Nephron (organoid): ENCODE measurements around the gene DYSF.

ENCODE experiments used
- H3K27ac Mint-ChIP-seq, 3 experiments: 2 replicates each; pipeline ENCODE4 v1.8.0; 2020; ENCODE audit warnings: mixed read lengths in 3 of 3, mild to moderate bottlenecking in 2 of 3, moderate library complexity in 1 of 3
- H3K27me3 Mint-ChIP-seq: 2 replicates; pipeline ENCODE4 v1.8.0; 2021; ENCODE audit warnings: low read depth, mild to moderate bottlenecking, moderate library complexity, mixed read lengths
- H3K36me3 Mint-ChIP-seq: 2 replicates; pipeline ENCODE4 v1.8.0; 2020; ENCODE audit warnings: low read depth, mixed read lengths
- H3K4me1 Mint-ChIP-seq: 2 replicates; pipeline ENCODE4 v1.8.0; 2020; ENCODE audit warnings: mixed read lengths
- H3K4me3 Mint-ChIP-seq, 3 experiments: 2 replicates each; pipeline ENCODE4 v1.8.0; 2020; ENCODE audit warnings: mild to moderate bottlenecking in 3 of 3, mixed read lengths in 3 of 3, moderate library complexity in 2 of 3
- H3K9me3 Mint-ChIP-seq: 2 replicates; pipeline ENCODE4 v1.8.0; 2020; ENCODE audit warnings: mixed read lengths
- CTCF ChIP-seq, 3 experiments: fragments of 200-600 bp; sonication (generic); IDR thresholded peaks; one replicate each; pipeline ENCODE4 v1.5.0; 2021; ENCODE audit warnings: antibody characterized with exemption in 3 of 3; ENCODE audit not compliant: unreplicated experiment in 3 of 3

Gene DYSF

GRCh38 chr2:71671203-71671854 is 218.0 kb downstream of the DYSF start:
- peaks cover 39% of the 10 kb centered on the region for H3K27me3 Mint-ChIP-seq
- H3K36me3 Mint-ChIP-seq: no peaks in the 10 kb centered on the region
- TF ChIP-seq CTCF (IDR thresholded peaks at IDR 0.05; ENCODE audit: unreplicated experiment in 3 of 3): no peak
- H3K4me3 Mint-ChIP-seq: no peak overlapping the region
- no peak overlapping the region for H3K27ac Mint-ChIP-seq
- H3K4me1 Mint-ChIP-seq: peaks cover 6% of the 10 kb centered on the region
- no peaks in the 10 kb centered on the region for H3K9me3 Mint-ChIP-seq

DNA sequence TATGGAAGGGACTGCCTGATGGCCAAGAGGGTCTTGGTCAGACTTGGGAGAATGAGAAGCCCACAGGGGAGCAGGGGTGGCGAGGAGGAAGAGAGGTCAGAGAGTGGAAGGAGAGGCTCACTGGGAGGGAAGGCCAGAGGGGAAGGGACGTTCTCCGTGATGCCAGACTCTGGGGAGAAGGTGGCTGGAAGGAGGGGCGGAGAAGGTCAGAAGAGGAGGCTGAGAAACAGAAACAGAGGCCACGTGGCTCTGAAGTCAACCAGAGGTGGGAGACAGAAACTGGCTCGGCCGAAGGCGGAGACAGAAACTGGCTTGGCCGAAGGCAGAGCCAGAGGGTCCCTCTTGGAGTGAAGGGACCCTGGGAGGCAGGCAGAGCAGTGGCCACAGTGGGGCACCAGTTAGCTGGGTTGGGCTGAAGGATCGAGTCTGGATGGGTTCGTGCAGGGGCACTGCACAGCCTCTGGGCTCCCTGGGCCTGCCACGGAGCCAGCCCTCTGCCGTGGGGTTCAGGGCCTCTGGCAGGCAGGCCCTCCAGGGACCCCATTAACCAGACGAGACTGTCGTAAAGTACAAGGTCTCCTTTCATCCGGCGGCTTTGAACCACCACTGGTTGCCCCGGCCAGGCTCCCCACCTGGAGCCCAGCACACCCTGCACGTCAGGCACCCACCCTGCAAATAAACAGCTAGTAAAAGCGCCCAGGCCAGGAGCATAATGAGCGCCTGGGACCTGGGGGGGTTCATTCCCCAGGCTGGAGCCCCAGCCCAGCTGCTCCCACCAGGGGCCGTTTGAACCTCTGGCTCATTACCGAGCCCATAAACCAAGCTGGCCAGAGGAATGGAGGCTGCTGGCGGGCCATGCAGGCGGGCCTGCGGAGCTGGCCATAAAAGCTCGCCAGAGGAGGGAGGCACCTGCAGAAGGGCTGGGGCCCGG is 218.8 kb downstream of the DYSF start:
- Mint-ChIP-seq H3K27ac (no peak overlapping the region), H3K9me3 (no peaks in the 10 kb centered on the region), H3K4me3 (no peak overlapping the region), H3K4me1 (peaks cover 6% of the 10 kb centered on the region), H3K27me3 (peaks cover 39% of the 10 kb centered on the region), H3K36me3 (no peaks in the 10 kb centered on the region)
- TF ChIP-seq CTCF (IDR thresholded peaks at IDR 0.05; ENCODE audit: unreplicated experiment in 3 of 3): peak in 1 of 3 experiments; percentile 9

DNA sequence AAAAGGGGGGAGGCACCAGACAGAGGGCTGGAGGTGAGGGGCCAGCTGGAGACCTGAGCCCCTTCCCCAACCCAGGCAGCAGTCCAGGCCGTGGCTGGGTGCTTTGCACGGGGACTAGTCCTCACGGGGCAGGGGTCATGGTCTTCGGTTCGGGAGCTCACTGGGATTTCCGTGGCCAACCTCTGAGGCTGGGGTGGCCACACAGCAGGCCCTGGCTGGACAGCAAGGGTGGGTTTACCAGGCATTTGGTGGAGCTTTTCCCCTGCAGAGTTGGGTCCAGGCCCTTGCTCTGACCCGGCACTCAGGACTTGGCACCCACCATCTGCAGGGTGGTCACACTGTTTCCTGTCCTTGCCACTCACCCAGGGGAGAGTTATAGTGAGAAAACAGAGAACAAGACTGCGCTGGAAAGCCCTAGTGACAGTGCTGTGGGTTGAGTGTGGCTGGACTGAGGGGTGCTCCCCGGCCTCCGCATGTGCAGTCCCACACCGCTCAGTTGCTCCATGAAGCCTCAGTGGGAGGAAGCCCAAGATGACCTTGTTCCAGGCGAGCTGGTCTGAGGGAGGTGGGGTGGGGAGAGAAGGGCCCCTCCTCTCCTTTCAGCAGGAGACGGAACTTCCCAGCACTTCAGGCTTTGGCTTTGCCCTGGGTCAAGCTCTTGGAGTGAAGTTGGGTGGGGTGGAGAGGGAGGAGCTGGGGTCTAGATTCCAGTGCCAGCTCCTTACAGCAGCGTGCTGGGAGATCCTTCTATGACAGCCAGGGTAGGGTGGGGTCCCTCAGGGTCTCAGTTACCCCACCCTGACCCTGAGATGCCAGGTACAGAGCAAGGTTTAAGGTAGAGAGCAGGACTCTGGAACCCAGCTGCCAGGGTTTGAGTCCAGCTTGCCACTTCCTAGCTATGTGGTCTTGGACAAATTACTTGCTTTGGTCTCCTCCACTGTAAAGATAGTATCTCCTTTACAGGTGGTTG is 219.8 kb downstream of the DYSF start:
- H3K27me3 Mint-ChIP-seq: peaks cover 37% of the 10 kb centered on the region
- TF ChIP-seq CTCF (IDR thresholded peaks at IDR 0.05; ENCODE audit: unreplicated experiment in 3 of 3): no peak
- H3K36me3 Mint-ChIP-seq: no peaks in the 10 kb centered on the region
- no peaks in the 10 kb centered on the region for H3K9me3 Mint-ChIP-seq
- no peak overlapping the region for H3K27ac Mint-ChIP-seq
- peaks cover 7% of the 10 kb centered on the region for H3K4me1 Mint-ChIP-seq
- H3K4me3 Mint-ChIP-seq: no peak overlapping the region

DNA sequence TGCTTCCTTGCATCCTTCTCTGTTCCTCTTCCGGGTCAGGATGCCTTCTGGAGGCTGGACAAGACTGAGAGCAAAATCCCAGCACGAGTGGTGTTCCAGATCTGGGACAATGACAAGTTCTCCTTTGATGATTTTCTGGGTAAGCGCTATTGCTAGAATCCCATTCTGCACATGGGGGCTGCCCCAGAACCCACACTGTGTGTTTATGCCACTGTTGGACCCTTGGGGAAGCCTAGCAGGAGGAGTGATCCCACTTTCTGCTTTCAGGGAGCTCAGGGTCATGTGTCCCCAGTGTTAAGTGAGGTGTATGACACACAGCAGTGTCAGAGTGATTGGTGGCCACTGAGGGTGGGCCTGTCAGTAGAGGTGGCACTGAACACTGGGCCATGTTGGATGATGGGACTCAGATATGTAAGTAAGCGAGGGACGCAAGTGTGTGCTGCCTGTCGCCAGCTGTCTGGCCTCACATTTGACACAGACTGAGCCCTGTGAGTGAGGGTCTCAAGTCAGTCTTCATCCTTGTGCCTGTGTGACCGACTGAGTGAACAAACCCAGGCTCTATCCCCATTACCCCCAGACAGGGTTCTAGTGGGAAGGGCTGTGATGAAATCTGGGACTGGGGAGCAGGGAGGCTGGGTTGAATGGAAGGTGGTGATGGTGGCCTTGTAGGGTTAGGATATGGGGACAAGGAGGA is 220.9 kb downstream of the DYSF start:
- TF ChIP-seq CTCF (IDR thresholded peaks at IDR 0.05; ENCODE audit: unreplicated experiment in 3 of 3): no peak
- no peak overlapping the region for H3K27ac Mint-ChIP-seq
- H3K9me3 Mint-ChIP-seq: no peaks in the 10 kb centered on the region
- H3K4me3 Mint-ChIP-seq: no peak overlapping the region
- H3K4me1 Mint-ChIP-seq: peaks cover 16% of the 10 kb centered on the region
- H3K27me3 Mint-ChIP-seq: peaks cover 45% of the 10 kb centered on the region
- H3K36me3 Mint-ChIP-seq: no peaks in the 10 kb centered on the region

DNA sequence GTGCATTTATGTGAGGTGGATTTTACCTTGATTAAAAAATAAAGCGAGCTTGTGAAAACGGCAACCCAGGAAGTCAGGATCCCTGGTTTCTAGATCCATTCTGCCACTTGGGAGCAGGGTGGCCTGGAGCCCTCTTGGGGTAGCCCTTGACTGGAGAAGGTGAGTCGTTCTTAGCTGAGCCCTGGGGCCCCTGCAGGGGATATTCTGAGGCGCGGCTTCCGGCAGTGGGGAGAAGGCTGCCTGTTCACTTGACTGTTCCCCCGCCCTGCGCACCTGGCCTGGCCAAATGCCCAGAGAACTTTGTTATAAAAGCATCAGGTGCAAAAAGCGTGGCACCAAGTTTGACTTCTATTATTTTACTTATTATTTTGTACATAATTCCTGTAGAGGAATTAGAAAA is 221.9 kb downstream of the DYSF start:
- peaks cover 19% of the 10 kb centered on the region for H3K4me1 Mint-ChIP-seq
- H3K36me3 Mint-ChIP-seq: no peaks in the 10 kb centered on the region
- no peak overlapping the region for H3K27ac Mint-ChIP-seq
- no peak for TF ChIP-seq CTCF (IDR thresholded peaks at IDR 0.05; ENCODE audit: unreplicated experiment in 3 of 3)
- no peak overlapping the region for H3K4me3 Mint-ChIP-seq
- peaks cover 38% of the 10 kb centered on the region for H3K27me3 Mint-ChIP-seq
- H3K9me3 Mint-ChIP-seq: no peaks in the 10 kb centered on the region
